ENCODE results near the gene SLC2A10.
A peak's percentile ranks its signal among the peaks of the same experiment; 100 is the strongest.

DNA sequence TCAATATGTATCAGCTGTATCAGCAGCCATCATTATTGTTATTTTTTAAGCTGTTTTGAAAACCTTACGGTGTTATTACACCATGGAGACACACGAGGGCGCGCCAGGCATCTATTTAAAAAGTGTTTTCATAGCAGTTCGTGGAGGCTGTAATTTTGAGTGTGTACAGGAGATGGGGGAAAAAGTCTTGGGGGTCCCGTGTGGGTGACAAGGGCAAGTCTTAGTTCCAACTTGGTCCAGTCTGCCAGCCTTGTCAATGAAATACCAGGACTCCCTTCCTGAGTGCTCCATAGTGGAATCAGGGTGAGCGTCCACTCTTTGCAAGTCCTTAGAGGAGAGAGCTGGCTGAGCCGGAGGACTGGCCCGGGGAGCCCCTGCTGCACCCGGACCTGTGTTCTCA, 43.3 kb downstream of the SLC2A10 start:
- TF ChIP-seq, protein P1, sequence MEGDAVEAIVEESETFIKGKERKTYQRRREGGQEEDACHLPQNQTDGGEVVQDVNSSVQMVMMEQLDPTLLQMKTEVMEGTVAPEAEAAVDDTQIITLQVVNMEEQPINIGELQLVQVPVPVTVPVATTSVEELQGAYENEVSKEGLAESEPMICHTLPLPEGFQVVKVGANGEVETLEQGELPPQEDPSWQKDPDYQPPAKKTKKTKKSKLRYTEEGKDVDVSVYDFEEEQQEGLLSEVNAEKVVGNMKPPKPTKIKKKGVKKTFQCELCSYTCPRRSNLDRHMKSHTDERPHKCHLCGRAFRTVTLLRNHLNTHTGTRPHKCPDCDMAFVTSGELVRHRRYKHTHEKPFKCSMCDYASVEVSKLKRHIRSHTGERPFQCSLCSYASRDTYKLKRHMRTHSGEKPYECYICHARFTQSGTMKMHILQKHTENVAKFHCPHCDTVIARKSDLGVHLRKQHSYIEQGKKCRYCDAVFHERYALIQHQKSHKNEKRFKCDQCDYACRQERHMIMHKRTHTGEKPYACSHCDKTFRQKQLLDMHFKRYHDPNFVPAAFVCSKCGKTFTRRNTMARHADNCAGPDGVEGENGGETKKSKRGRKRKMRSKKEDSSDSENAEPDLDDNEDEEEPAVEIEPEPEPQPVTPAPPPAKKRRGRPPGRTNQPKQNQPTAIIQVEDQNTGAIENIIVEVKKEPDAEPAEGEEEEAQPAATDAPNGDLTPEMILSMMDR (IDR thresholded peaks at IDR 0.05): peak; percentile 50 to 71 (median 61)
- TF ChIP-seq POLR2A (IDR thresholded peaks at IDR 0.05) (no peak), POLR2AphosphoS5 (IDR thresholded peaks at IDR 0.05) (no peak), EP300 (IDR thresholded peaks at IDR 0.05) (no peak)

Data from gastroesophageal sphincter (tissue), 3 donors.